HUES6 (cell line): ENCODE data around the gene PTPRM.

Experiments
- H3K27ac ChIP-seq: 2 replicates; pipeline ENCODE4 v1.7.0; 2013; ENCODE audit warnings: low read depth, mild to moderate bottlenecking, low read length, inconsistent platforms
- H3K27me3 ChIP-seq: 2 replicates; pipeline ENCODE4 v1.6.1; 2013; ENCODE audit warnings: low read length; ENCODE audit not compliant: control insufficient read depth, insufficient read depth
- H3K36me3 ChIP-seq: 2 replicates; pipeline ENCODE4 v1.6.1; 2013; ENCODE audit warnings: low read length; ENCODE audit not compliant: control insufficient read depth, insufficient read depth
- H3K4me1 ChIP-seq: 2 replicates; pipeline ENCODE4 v1.6.1; 2013; ENCODE audit warnings: low read length; ENCODE audit not compliant: control insufficient read depth, insufficient read depth
- H3K4me3 ChIP-seq: 2 replicates; pipeline ENCODE4 v1.5.1; 2013; ENCODE audit warnings: low read depth, low read length
- H3K9ac ChIP-seq: one replicate; pipeline ENCODE4 v1.6.1; 2013; ENCODE audit warnings: mild to moderate bottlenecking, low read length
- H3K9me3 ChIP-seq: 2 replicates; pipeline ENCODE4 v1.6.1; 2013; ENCODE audit warnings: low read depth, low read length; ENCODE audit not compliant: control insufficient read depth, insufficient read depth

Gene PTPRM

DNA sequence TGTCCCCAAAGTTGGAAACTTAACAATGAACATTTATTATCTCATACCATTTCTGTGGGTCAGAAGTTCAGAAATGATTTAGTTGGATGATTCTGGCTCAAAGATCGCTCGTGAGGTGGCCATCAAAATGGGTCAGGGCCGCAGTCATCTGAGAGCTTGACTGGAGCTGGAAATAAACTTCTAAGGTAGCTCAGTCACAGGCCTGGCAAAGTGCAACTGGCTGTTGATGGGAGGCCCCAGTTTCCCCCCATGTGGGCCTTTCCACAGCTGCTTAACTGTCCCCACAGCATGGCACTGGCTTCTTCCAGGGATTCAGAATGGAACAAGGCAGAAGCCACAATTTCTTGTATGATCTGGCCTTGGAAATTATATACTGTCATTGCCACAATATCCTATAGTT, 842.0 kb downstream of the PTPRM start:
- Histone ChIP-seq H3K36me3 (no peaks in the 10 kb centered on the region), H3K27ac (no peak overlapping the region), H3K27me3 (no peaks in the 10 kb centered on the region), H3K9ac (no peak overlapping the region), H3K4me1 (no peaks in the 10 kb centered on the region), H3K9me3 (peaks cover 22% of the 10 kb centered on the region), H3K4me3 (no peak overlapping the region)

DNA sequence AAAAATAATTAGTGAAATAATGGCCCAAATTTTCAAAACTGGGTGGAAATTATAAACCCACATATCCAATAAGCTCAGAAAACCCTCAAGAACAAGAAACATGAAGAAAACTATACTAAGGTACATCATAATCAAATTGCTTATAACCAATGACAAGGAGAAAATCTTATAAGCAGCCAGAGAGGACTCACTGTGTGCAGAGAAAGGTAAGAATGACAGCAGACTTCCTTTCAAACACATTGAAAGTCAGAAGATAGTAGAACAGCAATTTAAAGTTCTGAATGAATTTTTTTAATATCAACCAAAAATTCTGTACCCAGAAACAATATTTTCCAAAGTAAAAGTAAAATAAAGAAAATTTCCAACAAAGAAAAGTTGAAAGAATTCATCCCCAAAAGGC, 844.4 kb downstream of the PTPRM start:
- Histone ChIP-seq H3K4me3 (no peak overlapping the region), H3K36me3 (no peaks in the 10 kb centered on the region), H3K27ac (no peak overlapping the region), H3K27me3 (no peaks in the 10 kb centered on the region), H3K9me3 (peaks cover 22% of the 10 kb centered on the region), H3K4me1 (no peaks in the 10 kb centered on the region), H3K9ac (no peak overlapping the region)

DNA sequence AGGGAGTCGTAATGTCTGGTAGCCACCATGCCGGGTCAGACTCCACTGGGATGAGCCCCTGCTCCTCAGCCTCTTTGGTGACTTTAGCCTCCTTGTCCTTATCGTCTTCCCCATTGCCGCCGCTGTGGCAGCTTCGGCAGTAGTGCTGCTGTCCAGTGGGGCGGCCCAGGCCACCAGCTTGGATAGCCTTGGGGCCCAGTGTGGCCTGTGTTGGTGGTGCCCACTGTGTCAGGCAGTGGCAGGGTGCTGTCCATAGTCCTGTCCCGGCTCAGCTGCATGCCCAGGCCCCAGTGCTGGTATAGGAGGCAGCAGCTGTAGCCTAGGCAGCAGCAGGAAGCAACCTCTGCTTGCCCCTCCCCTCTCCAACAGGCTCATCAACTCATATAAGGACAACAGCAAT, 845.0 kb downstream of the PTPRM start:
- H3K9me3 ChIP-seq, result peaks cover 22% of the 10 kb centered on the region
- H3K27ac ChIP-seq, result no peak overlapping the region
- no peaks in the 10 kb centered on the region for H3K36me3 ChIP-seq
- no peaks in the 10 kb centered on the region for H3K4me1 ChIP-seq
- H3K27me3 ChIP-seq, result no peaks in the 10 kb centered on the region
- H3K9ac ChIP-seq, result no peak overlapping the region
- H3K4me3 ChIP-seq, result no peak overlapping the region

DNA sequence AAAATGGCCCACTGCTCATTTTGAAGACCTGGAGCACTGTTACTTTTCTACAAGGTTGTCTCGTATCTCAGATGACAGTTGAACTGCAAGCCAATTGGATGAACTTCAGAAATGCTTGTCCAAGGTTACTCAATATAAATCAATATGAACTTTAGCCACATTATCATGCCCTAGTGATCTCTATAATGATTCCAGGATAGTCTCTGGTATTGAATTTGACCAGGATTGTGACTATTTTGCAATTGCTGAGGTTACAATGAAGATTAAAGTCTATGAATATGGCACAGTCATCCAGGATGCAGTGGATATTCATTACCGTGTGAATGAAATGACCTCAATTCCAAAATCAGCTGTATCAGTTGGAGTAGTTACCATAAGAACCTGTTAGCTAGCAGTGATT, 846.1 kb downstream of the PTPRM start:
- H3K9me3 ChIP-seq, result peaks cover 22% of the 10 kb centered on the region
- H3K27me3 ChIP-seq, result no peaks in the 10 kb centered on the region
- no peak overlapping the region for H3K27ac ChIP-seq
- H3K4me3 ChIP-seq, result no peak overlapping the region
- H3K9ac ChIP-seq, result no peak overlapping the region
- H3K36me3 ChIP-seq, result no peaks in the 10 kb centered on the region
- H3K4me1 ChIP-seq, result no peaks in the 10 kb centered on the region

DNA sequence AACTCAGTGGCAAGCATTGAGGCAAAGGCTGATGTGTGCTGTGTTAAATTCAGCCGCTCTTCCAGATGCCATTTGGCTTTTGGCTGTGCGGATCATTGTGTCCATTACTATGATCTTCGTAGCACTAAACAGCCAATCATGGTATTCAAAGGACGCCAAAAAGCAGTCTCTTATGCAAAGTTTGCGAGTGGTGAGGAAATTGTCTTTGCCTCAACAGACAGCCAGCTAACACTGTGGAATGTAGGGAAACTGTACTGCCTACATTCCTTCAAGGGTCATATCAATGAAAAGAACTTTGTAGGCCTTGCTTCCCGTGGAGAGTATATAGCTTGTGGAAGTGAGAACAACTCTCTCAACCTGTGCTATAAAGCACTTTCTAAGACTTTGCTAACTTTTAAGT, 846.6 kb downstream of the PTPRM start:
- Histone ChIP-seq H3K27ac (no peak overlapping the region), H3K36me3 (no peaks in the 10 kb centered on the region), H3K9me3 (peaks cover 22% of the 10 kb centered on the region), H3K4me3 (no peak overlapping the region), H3K27me3 (no peaks in the 10 kb centered on the region), H3K9ac (no peak overlapping the region), H3K4me1 (no peaks in the 10 kb centered on the region)

DNA sequence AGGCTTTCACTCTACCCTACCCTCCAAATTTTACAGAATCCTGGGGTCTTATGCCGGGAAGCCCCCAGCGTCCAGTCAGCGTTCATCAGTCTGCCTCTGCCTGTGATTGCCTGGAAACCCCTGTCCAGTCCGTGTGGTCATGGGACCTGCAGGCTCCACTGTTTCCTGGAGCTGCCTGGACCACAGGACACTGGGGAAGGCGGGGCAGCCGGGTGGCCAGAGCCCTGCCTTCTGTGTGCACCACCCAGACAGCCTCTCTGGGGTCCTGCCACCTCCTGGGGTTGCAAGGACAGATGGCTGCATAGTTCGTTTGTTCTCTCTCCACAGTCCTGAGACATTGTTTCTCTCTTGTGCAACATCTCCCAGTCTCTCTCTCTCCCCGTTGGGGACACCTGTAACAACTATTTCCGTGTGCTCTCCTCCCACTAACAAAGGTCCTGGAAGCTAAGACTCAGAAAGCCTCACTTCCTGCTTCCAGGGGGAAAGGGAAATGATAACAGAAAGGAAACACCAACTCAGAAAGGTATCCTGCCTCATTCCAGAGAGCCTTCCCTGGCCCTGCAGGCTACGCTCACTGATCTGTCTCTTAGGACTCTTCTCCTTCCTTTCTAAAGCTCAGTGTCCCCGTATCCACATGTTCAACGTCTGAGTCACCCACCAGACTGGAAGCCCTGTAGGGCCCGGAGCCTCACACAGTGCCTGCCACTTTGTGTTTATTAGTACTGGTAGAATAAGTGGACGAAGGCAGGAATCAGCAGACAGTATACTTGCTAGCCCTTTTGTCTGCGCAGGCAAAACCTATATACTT, 849.3 kb downstream of the PTPRM start:
- no peaks in the 10 kb centered on the region for H3K4me1 ChIP-seq
- no peaks in the 10 kb centered on the region for H3K27me3 ChIP-seq
- no peak overlapping the region for H3K4me3 ChIP-seq
- H3K36me3 ChIP-seq, result no peaks in the 10 kb centered on the region
- no peak overlapping the region for H3K27ac ChIP-seq
- peaks cover 9% of the 10 kb centered on the region for H3K9me3 ChIP-seq
- no peak overlapping the region for H3K9ac ChIP-seq

DNA sequence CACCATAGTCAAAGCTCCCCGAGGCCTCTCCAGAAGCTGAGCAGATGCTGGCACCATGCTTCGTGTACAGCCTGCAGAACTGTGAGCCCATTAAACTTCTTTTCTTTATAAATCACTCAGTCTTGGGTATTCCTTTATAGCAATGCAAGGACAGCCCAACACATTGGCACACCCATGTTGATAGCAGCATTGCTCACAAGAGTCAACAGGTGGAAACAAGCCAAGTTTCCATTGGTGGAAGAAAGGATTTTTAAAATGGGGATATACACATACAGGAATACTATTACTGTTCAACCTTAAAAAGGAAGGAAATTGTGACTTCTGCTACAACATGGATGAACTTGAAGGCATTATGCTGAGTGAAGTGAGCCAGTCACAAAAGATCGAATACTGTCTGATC, 855.3 kb downstream of the PTPRM start:
- Histone ChIP-seq H3K4me3 (no peak overlapping the region), H3K27ac (no peak overlapping the region), H3K4me1 (peaks cover 27% of the 10 kb centered on the region), H3K9ac (no peak overlapping the region), H3K27me3 (no peaks in the 10 kb centered on the region), H3K36me3 (no peaks in the 10 kb centered on the region), H3K9me3 (no peaks in the 10 kb centered on the region)

DNA sequence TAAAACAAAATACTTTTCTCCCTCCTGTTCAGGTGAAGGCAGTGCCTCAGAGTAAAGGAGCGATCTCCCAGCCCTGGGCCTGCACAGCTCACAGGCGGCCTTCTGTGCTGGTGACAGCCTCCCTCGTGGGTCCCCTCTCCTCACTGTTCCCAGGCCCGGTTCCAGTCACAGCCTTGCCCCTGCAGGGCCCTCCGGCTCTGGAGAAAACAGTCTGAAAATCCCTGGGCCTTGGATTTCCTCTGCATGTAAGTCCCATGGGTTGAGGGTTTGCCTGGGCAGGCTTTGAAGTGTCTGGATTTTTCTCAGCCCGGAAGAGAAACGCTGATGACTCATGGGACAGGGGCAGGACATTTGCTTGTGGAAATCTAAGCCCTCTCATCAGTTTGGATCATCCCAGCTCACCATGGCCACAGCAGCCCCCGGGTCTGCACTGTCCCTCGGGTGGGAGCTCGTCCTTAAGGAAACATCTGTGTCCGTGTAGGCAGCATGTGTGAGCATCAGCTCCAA, 856.0 kb downstream of the PTPRM start:
- Histone ChIP-seq H3K4me3 (no peak overlapping the region), H3K27me3 (no peaks in the 10 kb centered on the region), H3K27ac (no peak overlapping the region), H3K36me3 (no peaks in the 10 kb centered on the region), H3K4me1 (peaks cover 27% of the 10 kb centered on the region), H3K9ac (no peak overlapping the region), H3K9me3 (no peaks in the 10 kb centered on the region)

DNA sequence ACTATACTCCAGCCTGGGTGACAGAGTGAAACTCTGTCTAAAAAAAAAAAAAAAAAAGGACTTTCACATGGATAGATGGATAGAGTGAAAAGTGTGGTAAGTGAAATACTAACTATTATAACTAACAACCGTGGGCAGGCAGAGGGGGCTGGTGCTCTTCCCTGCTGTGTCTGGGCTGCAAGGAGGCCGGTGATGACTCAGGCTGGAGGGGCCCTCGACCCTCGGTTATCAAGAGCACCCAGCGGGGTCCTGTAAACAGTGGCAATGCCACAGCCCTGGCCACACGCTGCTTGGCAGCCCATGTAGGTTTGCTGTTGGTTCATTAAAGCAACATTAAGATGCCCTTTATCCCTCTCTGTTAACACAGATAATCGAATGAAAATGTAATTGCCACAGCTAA, 857.4 kb downstream of the PTPRM start:
- H3K4me1 ChIP-seq, result peaks cover 27% of the 10 kb centered on the region
- H3K9ac ChIP-seq, result no peak overlapping the region
- no peaks in the 10 kb centered on the region for H3K36me3 ChIP-seq
- no peaks in the 10 kb centered on the region for H3K27me3 ChIP-seq
- no peak overlapping the region for H3K4me3 ChIP-seq
- no peaks in the 10 kb centered on the region for H3K9me3 ChIP-seq
- no peak overlapping the region for H3K27ac ChIP-seq

DNA sequence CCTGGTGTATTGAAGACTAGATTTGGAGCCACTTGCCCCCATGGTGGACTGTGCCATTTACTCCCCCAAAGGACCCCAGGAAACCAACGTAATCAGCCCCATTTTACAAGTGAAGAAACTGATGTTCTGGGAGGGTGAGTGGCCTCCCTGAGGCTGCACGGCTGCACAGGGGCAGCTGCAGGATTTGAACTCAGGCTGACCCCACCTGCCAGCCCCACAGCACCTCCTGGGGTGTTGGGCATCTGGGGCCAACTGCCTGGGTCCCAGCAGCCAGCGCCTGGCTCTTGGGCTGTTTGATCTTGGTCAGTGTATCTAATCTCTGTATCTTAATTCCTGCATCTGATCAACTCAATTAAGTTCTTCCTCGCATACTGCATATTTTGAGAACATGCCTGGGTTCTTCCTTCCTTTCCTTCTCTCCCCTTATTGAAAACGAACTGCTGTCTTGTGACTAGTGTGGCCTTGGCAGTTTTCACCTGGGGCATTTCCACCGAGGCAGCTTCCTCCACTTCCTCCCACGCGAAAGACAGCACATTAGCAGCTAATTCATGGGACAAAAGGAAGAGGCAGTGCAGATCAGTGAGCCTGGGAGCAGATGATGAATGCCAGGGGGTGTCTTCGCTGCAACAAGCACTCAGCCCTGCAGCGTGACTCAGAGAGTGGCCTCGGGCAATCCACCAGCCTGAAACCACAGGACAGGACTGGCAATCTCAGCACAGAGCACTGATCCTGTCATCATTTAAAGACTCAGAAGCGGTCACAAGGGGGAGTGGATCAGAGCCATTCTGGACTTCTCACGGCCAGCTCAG, 858.0 kb downstream of the PTPRM start:
- H3K9me3 ChIP-seq, result no peaks in the 10 kb centered on the region
- H3K9ac ChIP-seq, result no peak overlapping the region
- H3K27ac ChIP-seq, result no peak overlapping the region
- no peaks in the 10 kb centered on the region for H3K27me3 ChIP-seq
- H3K4me1 ChIP-seq, result peaks cover 27% of the 10 kb centered on the region
- no peaks in the 10 kb centered on the region for H3K36me3 ChIP-seq
- H3K4me3 ChIP-seq, result no peak overlapping the region

DNA sequence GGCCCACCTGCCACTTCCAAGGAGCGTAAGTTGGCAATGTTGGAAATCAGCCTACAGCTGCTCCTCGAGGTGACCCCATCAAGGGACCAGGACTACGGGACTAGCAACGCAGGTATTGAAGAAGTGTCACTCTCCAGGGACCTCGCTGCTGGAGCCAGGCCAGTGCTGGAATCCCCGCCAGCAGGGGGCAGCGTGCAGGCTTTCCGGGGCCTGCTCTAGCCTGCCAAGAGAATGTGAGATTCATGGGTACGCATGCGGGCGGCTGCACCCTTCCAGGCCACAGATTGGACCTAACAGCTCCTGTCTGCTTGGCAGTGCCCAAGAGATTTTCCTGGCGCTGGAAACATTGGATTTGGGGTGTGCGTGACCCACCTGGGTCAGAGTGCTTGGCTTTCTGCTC, 859.3 kb downstream of the PTPRM start:
- no peak overlapping the region for H3K4me3 ChIP-seq
- H3K4me1 ChIP-seq, result peaks cover 27% of the 10 kb centered on the region
- H3K9me3 ChIP-seq, result no peaks in the 10 kb centered on the region
- H3K36me3 ChIP-seq, result no peaks in the 10 kb centered on the region
- no peaks in the 10 kb centered on the region for H3K27me3 ChIP-seq
- no peak overlapping the region for H3K27ac ChIP-seq
- H3K9ac ChIP-seq, result no peak overlapping the region
